Activated CD8-positive, alpha-beta memory T cell treated with anti-CD3 and anti-CD28 coated beads for 36 hours (primary cell): ENCODE measurements around the gene FAM171A1. TPM values are rescaled to one million over a fixed set of nuclear protein-coding genes. Genes with fewer than 3 reads are reported as not detected.

Experiments
- CTCF ChIA-PET: fragments of 350-600 bp; sonication (Branson Sonifier 250); formaldehyde crosslinking; loops from one replicate; lab custom pipeline; 2021; ENCODE audit warnings: antibody characterized with exemption; lab: Charles Lee
- POLR2A ChIA-PET: fragments of 350-600 bp; sonication (Branson Sonifier 250); formaldehyde crosslinking; loops from one replicate; lab custom pipeline; 2021; ENCODE audit warnings: antibody characterized with exemption; lab: Charles Lee
- total RNA-seq, 2 experiments: library from RNA; stranded (reverse); gene quantifications; one replicate each; pipeline ENCODE4 v1.2.3, GENCODE V29; 2021

Gene FAM171A1
- total RNA-seq, 2 experiments from 2014 or later, result 4.3 TPM

DNA sequence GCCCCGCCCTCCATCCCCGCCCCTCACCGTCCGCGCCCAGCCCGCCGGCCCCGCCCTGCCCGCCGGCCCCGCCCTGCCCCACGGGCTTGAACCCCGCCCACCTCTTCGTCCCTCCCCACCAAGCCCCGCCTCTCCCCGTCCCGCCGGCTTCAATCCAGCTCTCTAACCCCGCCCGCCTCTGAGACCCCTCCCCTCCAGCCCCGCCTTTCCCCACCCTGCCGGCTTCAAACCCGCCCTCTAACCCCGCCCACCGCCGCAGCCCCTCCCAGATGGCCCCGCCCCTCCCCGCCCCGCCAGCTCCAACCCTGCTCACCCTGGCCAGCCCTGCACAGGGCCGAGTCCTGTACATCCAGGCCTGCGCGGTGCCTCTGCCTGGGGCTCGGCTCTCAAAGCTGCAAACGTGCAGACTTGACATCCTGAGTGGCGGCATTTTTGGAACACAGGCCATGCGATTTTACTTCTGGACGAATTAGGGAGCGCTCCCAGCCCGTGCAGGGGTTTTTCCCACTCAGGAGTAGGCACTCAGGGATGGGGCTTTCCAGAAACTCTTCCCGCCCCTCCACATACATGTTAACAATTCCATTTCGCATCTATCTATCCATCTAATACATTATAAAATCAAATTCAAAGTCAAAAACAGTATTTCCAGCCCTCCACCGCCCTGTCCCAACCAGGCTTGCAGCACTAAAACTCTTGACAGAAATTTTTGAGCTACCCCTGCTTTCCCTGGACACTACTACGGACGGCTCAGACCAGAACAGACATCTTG lies 202.1 kb downstream of the FAM171A1 start:
- ChIA-PET POLR2A (interaction anchor here (0.6 to 1.0 kb wide), 3 partner anchors 71 to 1796 kb away, joined by 3 to 5 read pairs (median 3); no protein-coding TSS in a partner anchor), CTCF (interaction anchor here (1.0 kb wide), 1 partner anchor 203 kb away, joined by 3 read pairs; no protein-coding TSS in a partner anchor)

GRCh38 chr10:15168291-15168785 lies 202.8 kb downstream of the FAM171A1 start, which contains the start of gene NMT2:
Gene NMT2, minus strand, starts transcription at chr10:15168693. Its CDS starts 81 bp downstream, at chr10:15168612.
- POLR2A ChIA-PET, result interaction anchor here (1.8 kb wide), 1 partner anchor 46 kb away, joined by 8 read pairs; no protein-coding TSS in a partner anchor
- CTCF ChIA-PET, result interaction anchor here (1.7 to 2.1 kb wide), 2 partner anchors 45 to 62 kb away, joined by 6 to 9 read pairs; no protein-coding TSS in a partner anchor

- POLR2A ChIA-PET, result interaction anchor here (1.8 kb wide), 1 partner anchor 45 kb away, joined by 8 read pairs; no protein-coding TSS in a partner anchor
- CTCF ChIA-PET, result interaction anchor here (0.8 to 2.1 kb wide), 3 partner anchors 45 to 62 kb away, joined by 3 to 9 read pairs (median 6); no protein-coding TSS in a partner anchor
These were observed 203.4 kb downstream of the FAM171A1 start for GRCh38 chr10:15167411-15168290.

- ChIA-PET POLR2A (interaction anchor here (1.8 kb wide), 1 partner anchor 44 kb away, joined by 8 read pairs; no protein-coding TSS in a partner anchor), CTCF (interaction anchor here (0.6 to 2.1 kb wide), 3 partner anchors 43 to 1283 kb away, joined by 3 to 9 read pairs (median 6); no protein-coding TSS in a partner anchor)
These were observed 204.8 kb downstream of the FAM171A1 start for GRCh38 chr10:15166325-15166724.

GRCh38 chr10:15163253-15163828 lies 207.7 kb downstream of the FAM171A1 start:
- ChIA-PET CTCF (no interaction called here), POLR2A (no interaction called here)

Other genes starting within 250 kb of the FAM171A1 start
- 10 to 100 TPM in 1 of 2 experiments, 1 to 10 TPM in 1; 9.8 to 10.1 TPM for gene NMT2, start 202.6 kb downstream of the FAM171A1 start, total RNA-seq